ENCODE measurements around the gene RAB3A. TPM values are rescaled to one million over a fixed set of nuclear protein-coding genes. Genes with fewer than 3 reads are reported as not detected.
A peak's percentile ranks its signal among the peaks of the same experiment; 100 is the strongest.
"Not testable (repeated sequence)": the region's sequence is repeated elsewhere in the genome, so short reads cannot be mapped to it uniquely, and the experiment has no call there.

RAB3A gene
- total RNA-seq, 1 donor from 2014 or later: 11.0 TPM

DNA sequence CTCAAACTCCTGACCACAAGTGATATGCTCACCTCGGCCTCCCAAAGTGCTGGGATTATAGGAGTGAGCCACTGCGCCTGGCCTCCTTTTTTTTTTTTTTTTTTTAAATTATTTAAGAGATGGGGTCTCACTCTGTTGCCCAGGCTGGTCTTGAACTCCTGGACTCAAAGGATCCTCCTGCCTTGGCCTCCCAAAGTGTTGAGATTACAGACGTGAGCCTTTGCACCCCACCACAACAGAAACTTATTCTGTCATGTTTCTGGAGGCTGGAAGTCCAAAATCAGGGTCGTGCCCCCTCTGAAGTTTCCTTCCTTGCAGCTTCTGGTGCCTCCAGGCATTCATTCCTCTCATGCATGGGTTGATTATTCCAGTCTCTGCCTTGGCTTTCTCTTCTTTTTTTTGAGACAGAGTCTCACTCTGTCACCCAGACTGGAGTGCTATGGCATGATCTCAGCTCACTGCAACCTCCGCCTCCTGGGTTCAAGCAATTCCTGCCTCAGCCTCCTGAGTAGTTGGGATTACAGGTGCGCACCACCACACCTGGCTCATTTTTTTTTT is 44.7 kb downstream of the RAB3A start:
- H3K27ac Mint-ChIP-seq; H3K27me3 Mint-ChIP-seq (ENCODE audit: insufficient read depth): not testable (repeated sequence)
- intact Hi-C loops (cut with micrococcal nuclease): loop anchor here (10.0 kb wide), 1 partner anchor 214 kb away; no protein-coding TSS in a partner anchor

DNA sequence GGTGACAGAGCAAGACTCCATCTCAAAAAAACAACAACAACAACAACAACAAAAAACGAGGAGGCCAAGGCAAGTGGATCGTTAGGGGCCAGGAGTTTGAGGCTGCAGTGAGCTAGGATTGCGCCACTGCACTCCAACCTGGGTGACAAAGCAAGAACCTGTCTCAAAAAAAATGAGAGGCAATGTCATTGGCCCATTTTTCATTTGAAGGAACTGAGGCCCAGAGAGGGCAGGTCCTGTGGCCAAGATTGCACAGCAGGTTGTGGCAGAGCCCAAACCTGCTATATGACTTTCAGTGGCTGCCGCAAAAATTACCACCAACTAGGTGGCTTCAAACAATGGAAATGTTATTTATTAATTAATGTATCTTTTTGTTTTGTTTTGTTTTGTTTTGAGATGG is 45.4 kb downstream of the RAB3A start:
- DNase-seq (ENCODE audit: low spot score): no peak
- Mint-ChIP-seq H3K36me3 (ENCODE audit: low read depth) (peaks cover 8% of the 10 kb centered on the region), H3K27ac (no peak overlapping the region), H3K9me3 (no peaks in the 10 kb centered on the region), H3K4me3 (no peak overlapping the region), H3K4me1 (ENCODE audit: low read depth) (peaks cover 13% of the 10 kb centered on the region), H3K27me3 (ENCODE audit: insufficient read depth) (peaks cover 3% of the 10 kb centered on the region)
- intact Hi-C loops (cut with micrococcal nuclease): loop anchor here (10.0 kb wide), 1 partner anchor 214 kb away; no protein-coding TSS in a partner anchor

More for the DNA sequence above, 44.7 kb downstream of the RAB3A start:
- not testable (repeated sequence) for H3K9me3 Mint-ChIP-seq; H3K36me3 Mint-ChIP-seq (ENCODE audit: low read depth); DNase-seq (ENCODE audit: low spot score); H3K4me3 Mint-ChIP-seq; H3K4me1 Mint-ChIP-seq (ENCODE audit: low read depth)

- intact Hi-C loops (cut with micrococcal nuclease): loop anchor here (10.0 kb wide), 1 partner anchor 213 kb away; no protein-coding TSS in a partner anchor
- no peak overlapping the region for H3K27ac Mint-ChIP-seq
- H3K4me1 Mint-ChIP-seq (ENCODE audit: low read depth): peaks cover 15% of the 10 kb centered on the region
- DNase-seq (ENCODE audit: low spot score): no peak
- H3K4me3 Mint-ChIP-seq: no peak overlapping the region
- H3K36me3 Mint-ChIP-seq (ENCODE audit: low read depth): peaks cover 4% of the 10 kb centered on the region
- H3K27me3 Mint-ChIP-seq (ENCODE audit: insufficient read depth): peaks cover 3% of the 10 kb centered on the region
- H3K9me3 Mint-ChIP-seq: no peaks in the 10 kb centered on the region
These were observed 46.3 kb downstream of the RAB3A start for GRCh38 chr19:18157465-18158063.

DNA sequence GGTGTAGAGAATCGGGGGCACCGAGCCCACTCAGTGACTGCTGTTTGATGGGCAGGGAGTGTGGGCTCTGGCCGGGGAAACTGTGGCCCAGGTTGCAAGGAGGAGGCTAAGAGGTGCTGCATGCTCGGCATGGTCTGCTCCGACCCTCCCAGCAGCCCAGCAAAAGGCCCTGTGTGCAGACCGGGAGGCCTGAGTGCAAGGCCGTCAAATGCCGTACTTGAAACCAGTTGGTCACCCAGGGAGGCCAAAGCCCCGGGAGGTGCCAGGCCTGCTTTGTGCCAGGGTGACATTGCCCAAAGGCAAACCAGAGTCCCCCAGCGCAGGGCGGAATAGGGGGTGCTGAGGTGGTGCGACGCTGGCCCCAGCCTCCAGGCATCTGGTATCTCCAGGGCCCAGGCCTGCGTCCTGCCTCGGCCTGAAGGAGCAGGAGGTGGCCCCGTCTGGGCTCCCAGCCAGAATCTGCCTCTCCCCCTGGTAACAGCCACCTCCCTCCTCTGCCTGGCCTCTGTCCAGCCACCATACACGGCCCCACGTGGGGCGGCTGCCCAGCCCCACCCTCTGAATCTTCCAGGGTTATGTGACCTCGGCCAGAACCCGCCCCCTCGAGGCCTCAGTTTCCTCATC is 46.9 kb downstream of the RAB3A start:
- DNase-seq (ENCODE audit: low spot score): no peak
- H3K27ac Mint-ChIP-seq: no peak overlapping the region
- no peaks in the 10 kb centered on the region for H3K9me3 Mint-ChIP-seq
- intact Hi-C loops (cut with micrococcal nuclease): loop anchor here (10.0 kb wide), 1 partner anchor 212 kb away; no protein-coding TSS in a partner anchor
- H3K36me3 Mint-ChIP-seq (ENCODE audit: low read depth): peaks cover 4% of the 10 kb centered on the region
- H3K4me1 Mint-ChIP-seq (ENCODE audit: low read depth): peaks cover 21% of the 10 kb centered on the region
- no peak overlapping the region for H3K4me3 Mint-ChIP-seq
- peaks cover 3% of the 10 kb centered on the region for H3K27me3 Mint-ChIP-seq (ENCODE audit: insufficient read depth)

DNA sequence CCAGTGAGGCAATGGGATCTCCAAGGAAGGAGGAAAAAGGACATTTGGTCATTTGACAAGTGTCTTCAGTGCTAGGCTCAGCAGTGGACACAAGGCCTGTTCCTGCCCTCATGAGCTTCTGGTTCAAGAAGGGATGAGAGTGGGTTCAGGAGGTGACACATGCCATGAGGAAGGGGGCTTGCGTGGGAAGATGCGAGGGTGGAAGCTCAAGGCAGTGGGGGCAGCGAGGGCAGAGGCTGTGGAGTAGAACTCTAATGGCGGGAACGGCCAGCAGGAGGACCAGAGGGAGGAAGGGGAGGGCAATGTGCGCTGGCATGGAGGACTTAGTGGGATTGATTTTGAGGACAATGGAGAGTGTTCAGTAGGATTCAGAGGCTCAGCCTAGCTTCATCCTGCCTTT is 47.6 kb downstream of the RAB3A start:
- no peak overlapping the region for H3K27ac Mint-ChIP-seq
- H3K9me3 Mint-ChIP-seq: no peaks in the 10 kb centered on the region
- intact Hi-C loops (cut with micrococcal nuclease): loop anchor here (10.0 kb wide), 1 partner anchor 211 kb away; no protein-coding TSS in a partner anchor
- DNase-seq (ENCODE audit: low spot score): no peak
- H3K4me1 Mint-ChIP-seq (ENCODE audit: low read depth): peaks cover 26% of the 10 kb centered on the region
- H3K36me3 Mint-ChIP-seq (ENCODE audit: low read depth): peaks cover 4% of the 10 kb centered on the region
- H3K27me3 Mint-ChIP-seq (ENCODE audit: insufficient read depth): peaks cover 3% of the 10 kb centered on the region
- no peak overlapping the region for H3K4me3 Mint-ChIP-seq

- intact Hi-C loops (cut with micrococcal nuclease): loop anchor here (10.0 kb wide), 1 partner anchor 211 kb away; no protein-coding TSS in a partner anchor
- Mint-ChIP-seq H3K4me1 (ENCODE audit: low read depth) (peaks cover 25% of the 10 kb centered on the region), H3K27me3 (ENCODE audit: insufficient read depth) (peaks cover 3% of the 10 kb centered on the region), H3K36me3 (ENCODE audit: low read depth) (peaks cover 3% of the 10 kb centered on the region), H3K27ac (no peak overlapping the region), H3K4me3 (peak overlapping the region; percentile 33), H3K9me3 (no peaks in the 10 kb centered on the region)
- DNase-seq (ENCODE audit: low spot score): no peak
These were observed 48.5 kb downstream of the RAB3A start for GRCh38 chr19:18155095-18156087.

- peaks cover 4% of the 10 kb centered on the region for H3K36me3 Mint-ChIP-seq (ENCODE audit: low read depth)
- intact Hi-C loops (cut with micrococcal nuclease): loop anchor here (1.0 to 10.0 kb wide), 6 partner anchors 8 to 1076 kb away; partner anchors contain the start of genes ARRDC2, HAUS8, LSM4 and MYO9B
- no peaks in the 10 kb centered on the region for H3K9me3 Mint-ChIP-seq
- H3K27ac Mint-ChIP-seq: peak overlapping the region; percentile 90
- no peak for DNase-seq (ENCODE audit: low spot score)
- peaks cover 23% of the 10 kb centered on the region for H3K4me1 Mint-ChIP-seq (ENCODE audit: low read depth)
- peaks cover 3% of the 10 kb centered on the region for H3K27me3 Mint-ChIP-seq (ENCODE audit: insufficient read depth)
- peak overlapping the region; percentile 83 for H3K4me3 Mint-ChIP-seq
These were observed 50.2 kb downstream of the RAB3A start for GRCh38 chr19:18153556-18154134.

DNA sequence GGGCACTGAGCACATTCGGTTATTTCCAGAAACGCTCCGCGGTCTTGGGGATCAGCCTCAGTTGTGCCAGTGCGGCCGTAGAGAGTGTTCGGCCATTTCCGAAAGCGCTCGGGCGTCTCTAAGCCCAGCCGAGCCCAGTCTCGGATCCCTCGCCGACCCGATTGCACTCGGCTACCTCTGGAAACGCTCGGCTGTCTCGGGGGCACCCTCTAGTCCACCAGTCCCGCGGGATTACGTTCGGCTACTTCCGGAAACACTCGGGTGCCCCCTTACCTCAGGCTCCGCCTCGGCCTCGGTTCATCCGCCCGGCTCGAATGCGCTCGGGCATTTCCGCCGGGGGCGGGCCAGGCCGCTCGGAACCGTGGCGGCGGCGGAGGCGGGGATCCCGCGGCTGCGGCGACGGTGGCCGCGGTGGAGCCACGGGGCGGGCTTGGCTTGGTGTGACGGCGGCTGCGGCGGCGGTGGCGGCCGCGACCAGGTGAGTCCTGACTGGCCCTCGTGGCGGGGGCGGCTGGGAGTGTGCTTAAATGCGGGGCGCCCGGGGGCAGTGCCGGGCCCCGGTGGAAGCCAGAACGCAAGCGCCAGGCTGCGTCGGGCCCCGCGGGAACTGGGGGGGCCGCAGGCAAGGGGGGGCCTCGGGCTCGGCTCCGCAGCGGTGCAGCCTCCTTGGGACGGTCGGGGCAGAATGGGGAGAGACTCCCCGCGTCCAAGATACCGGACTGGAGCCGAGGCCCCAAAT is 50.9 kb downstream of the RAB3A start, which contains the start of gene PIK3R2:
Gene PIK3R2 (plus strand): TSS at position 347 of the 739 bp plus-strand sequence. CDS start 2,717 bp downstream, outside the sequence.
- Mint-ChIP-seq H3K9me3 (no peaks in the 10 kb centered on the region), H3K27me3 (ENCODE audit: insufficient read depth) (peaks cover 3% of the 10 kb centered on the region), H3K36me3 (ENCODE audit: low read depth) (peaks cover 8% of the 10 kb centered on the region), H3K4me1 (ENCODE audit: low read depth) (peaks cover 23% of the 10 kb centered on the region), H3K4me3 (peak within 1 kb of the TSS; percentile 84), H3K27ac (peak within 1 kb of the TSS; percentile 96)
- intact Hi-C loops (cut with micrococcal nuclease): loop anchor here (1.0 to 10.0 kb wide), 10 partner anchors 8 to 1076 kb away; partner anchors contain the start of genes ARRDC2, HAUS8, LSM4 and MYO9B
- DNase-seq (ENCODE audit: low spot score): peak; percentile 100

GRCh38 chr19:18152442-18152816 is 51.4 kb downstream of the RAB3A start:
- peak; percentile 95 for DNase-seq (ENCODE audit: low spot score)
- Mint-ChIP-seq H3K4me3 (peak overlapping the region; percentile 84), H3K4me1 (ENCODE audit: low read depth) (peaks cover 23% of the 10 kb centered on the region), H3K27me3 (ENCODE audit: insufficient read depth) (peaks cover 3% of the 10 kb centered on the region), H3K36me3 (ENCODE audit: low read depth) (peaks cover 9% of the 10 kb centered on the region), H3K9me3 (no peaks in the 10 kb centered on the region), H3K27ac (peak overlapping the region; percentile 96)
- intact Hi-C loops (cut with micrococcal nuclease): loop anchor here (1.0 to 10.0 kb wide), 9 partner anchors 33 to 1075 kb away; partner anchors contain the start of genes ARRDC2, HAUS8, LSM4 and MYO9B

DNA sequence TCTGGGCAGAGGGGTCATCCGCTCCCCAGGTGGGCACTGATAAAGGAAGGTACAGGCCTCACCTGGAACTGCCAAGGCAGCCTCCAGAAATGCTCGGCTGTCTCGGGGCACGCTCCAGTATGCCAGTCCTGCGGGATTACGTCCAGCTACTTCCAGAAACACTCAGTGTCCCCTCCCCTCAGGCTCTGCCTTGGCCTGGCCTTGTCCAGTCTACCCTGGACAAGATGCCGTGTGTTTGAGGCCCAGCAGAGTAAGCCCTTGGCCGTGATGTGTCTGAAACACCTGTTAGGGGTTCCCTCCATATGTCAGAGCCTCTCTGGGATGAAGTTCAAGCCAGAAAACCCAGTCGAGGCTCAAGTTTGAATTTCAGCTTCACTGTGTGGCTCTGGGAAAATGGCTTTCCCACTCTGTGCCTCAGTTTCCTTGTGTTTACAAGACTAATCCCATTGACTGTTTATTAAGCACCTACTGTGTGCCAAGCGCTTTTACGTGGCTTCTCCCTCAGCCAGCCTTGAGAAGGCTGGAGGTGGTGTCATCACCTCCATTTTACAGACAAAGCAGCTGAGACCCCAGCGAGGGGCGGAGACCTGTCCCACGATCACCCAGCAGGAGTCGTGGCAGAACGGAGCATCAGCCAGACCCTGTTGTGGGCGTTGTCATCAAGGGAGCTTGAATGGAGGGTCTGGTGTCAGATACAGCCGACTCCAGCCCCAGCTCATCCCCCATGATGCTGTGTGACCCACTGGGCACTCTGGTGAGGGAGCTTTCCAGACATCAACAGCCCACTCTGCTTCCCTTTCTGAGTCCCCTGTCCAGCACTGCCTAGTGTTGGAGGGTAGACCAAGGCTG is 52.8 kb downstream of the RAB3A start:
- H3K27me3 Mint-ChIP-seq (ENCODE audit: insufficient read depth): peaks cover 3% of the 10 kb centered on the region
- intact Hi-C loops (cut with micrococcal nuclease): loop anchor here (5.0 to 10.0 kb wide), 2 partner anchors 206 to 1074 kb away; partner anchors contain the start of genes HAUS8 and MYO9B
- peak overlapping the region; percentile 84 for H3K4me3 Mint-ChIP-seq
- H3K36me3 Mint-ChIP-seq (ENCODE audit: low read depth): peaks cover 14% of the 10 kb centered on the region
- no peak for DNase-seq (ENCODE audit: low spot score)
- H3K27ac Mint-ChIP-seq: peak overlapping the region; percentile 96
- peaks cover 23% of the 10 kb centered on the region for H3K4me1 Mint-ChIP-seq (ENCODE audit: low read depth)
- no peaks in the 10 kb centered on the region for H3K9me3 Mint-ChIP-seq

- Mint-ChIP-seq H3K27ac (no peak overlapping the region), H3K4me1 (ENCODE audit: low read depth) (peaks cover 23% of the 10 kb centered on the region), H3K9me3 (no peaks in the 10 kb centered on the region), H3K27me3 (ENCODE audit: insufficient read depth) (peaks cover 3% of the 10 kb centered on the region), H3K4me3 (no peak overlapping the region), H3K36me3 (ENCODE audit: low read depth) (peaks cover 22% of the 10 kb centered on the region)
- intact Hi-C loops (cut with micrococcal nuclease): no loop called here
- DNase-seq (ENCODE audit: low spot score): no peak
These were observed 54.3 kb downstream of the RAB3A start for GRCh38 chr19:18149596-18149975.

All from activated T-helper 1 cell treated with anti-CD3 and anti-CD28 coated beads, Interleukin-12 subunit alpha, Interleukin-12 subunit beta, Interleukin-2, Interleukin-4 antibody, amounts not matched to agents 30 ng/mL and 10 ng/mL and 1 ng/mL, durations not matched to agents 14 hours and 24 hours and 36 hours (primary cell).